ENCODE measurements around the gene SLC1A1. TPM values are rescaled to one million over a fixed set of nuclear protein-coding genes. Genes with fewer than 3 reads are reported as not detected.

The SLC1A1 gene
- total RNA-seq, 8 experiments from 2014 or later = 0.10 to 13.7 (median 8.2) TPM

DNA sequence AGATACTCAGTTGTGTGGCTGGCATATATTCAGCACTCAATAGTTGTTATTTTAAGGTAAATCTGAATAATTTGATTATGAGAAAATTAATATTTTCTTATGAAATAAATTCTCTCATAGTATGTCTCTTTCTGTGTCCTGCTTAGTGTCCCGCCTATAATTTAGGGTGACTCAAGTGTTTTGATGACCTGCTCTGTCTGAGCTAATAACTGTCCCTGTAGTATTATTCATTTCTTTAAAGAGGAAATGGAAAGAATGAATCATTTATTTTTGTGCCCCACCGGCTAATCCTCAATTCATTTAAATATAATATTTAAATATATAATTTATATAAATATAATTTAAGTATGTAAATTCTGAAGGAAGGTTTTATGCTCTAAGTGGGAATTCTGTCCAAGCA is 4.1 kb downstream of the SLC1A1 start:
- Histone ChIP-seq H3K4me1 (replicated peaks in 1 of 2) (peaks cover 0 to 2% of the 10 kb centered on the region in 2 donors), H3K4me3 (no peak overlapping the region), H3K27ac (no peak overlapping the region)
- 0 to 100% (median 59%) methylated on average over 1 to 2 of the region's 2 CpGs; no CpG with 5 or more reads in 2 of the 10 experiments for WGBS, 10 experiments
- in situ Hi-C loops (cut with MboI; ENCODE audit: low pct_unique_long_range_greater_than_20kb in 2 of 9, low sequenced_read_pairs in 9 of 9, unreplicated experiment in 9 of 9) = no loop called here
- ATAC-seq (replicated peaks in 6 of 8) = no peak

DNA sequence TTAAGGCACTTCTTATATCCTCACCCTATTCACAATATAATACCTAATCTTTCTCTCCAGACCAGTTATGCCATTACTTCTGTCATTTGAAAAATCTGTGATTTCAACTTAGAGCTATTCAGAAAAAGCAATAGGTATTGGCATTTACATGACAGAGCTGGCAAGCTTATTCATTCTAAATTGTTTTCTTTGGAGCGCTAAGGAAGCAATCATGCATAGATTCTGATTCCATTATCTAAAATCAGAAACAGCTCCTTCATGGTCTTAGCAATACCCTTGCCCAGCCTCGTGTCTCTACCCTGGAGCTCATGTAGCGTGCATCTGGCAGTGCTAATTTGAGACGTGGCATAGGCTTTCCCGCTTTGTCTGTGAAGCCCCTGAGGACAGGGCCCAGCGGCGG is 4.5 kb downstream of the SLC1A1 start:
- 50 to 100% (median 90%) methylated on average over 1 to 5 of the region's 7 CpGs; no CpG with 5 or more reads in 3 of the 10 experiments for WGBS, 10 experiments
- H3K4me1 ChIP-seq (replicated peaks in 1 of 2) = no peaks in the 10 kb centered on the region
- in situ Hi-C loops (cut with MboI; ENCODE audit: low pct_unique_long_range_greater_than_20kb in 2 of 9, low sequenced_read_pairs in 9 of 9, unreplicated experiment in 9 of 9) = no loop called here
- ATAC-seq (replicated peaks in 6 of 8) = no peak
- no peak overlapping the region for H3K4me3 ChIP-seq
- H3K27ac ChIP-seq = no peak overlapping the region

DNA sequence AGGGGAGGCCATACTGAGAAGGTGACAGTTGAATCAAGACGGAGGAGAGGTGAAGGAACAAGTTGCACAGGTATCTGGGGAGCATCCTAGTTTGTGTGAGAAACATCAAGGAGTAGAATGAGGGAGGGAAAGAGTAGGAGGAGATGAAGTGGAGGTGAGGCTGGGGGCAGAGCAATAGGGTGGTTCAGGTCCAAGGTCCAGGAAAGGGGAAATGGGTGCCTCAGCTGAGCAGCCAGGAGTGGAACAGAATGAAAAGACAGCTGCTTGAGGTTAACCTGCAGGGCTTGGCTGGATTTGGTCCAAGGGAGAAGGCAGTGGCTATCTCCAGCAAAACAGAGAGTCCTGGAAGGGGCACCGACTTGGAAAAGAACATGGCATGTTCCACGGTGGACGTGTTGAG is 5.3 kb downstream of the SLC1A1 start:
- WGBS, 10 experiments = 10 to 100% (median 83%) methylated on average over 1 to 4 of the region's 4 CpGs; no CpG with 5 or more reads in 2 of the 10 experiments
- ATAC-seq (replicated peaks in 6 of 8) = no peak
- in situ Hi-C loops (cut with MboI; ENCODE audit: low pct_unique_long_range_greater_than_20kb in 2 of 9, low sequenced_read_pairs in 9 of 9, unreplicated experiment in 9 of 9) = no loop called here
- no peak overlapping the region for H3K27ac ChIP-seq
- H3K4me3 ChIP-seq = no peak overlapping the region
- no peaks in the 10 kb centered on the region for H3K4me1 ChIP-seq (replicated peaks in 1 of 2)

DNA sequence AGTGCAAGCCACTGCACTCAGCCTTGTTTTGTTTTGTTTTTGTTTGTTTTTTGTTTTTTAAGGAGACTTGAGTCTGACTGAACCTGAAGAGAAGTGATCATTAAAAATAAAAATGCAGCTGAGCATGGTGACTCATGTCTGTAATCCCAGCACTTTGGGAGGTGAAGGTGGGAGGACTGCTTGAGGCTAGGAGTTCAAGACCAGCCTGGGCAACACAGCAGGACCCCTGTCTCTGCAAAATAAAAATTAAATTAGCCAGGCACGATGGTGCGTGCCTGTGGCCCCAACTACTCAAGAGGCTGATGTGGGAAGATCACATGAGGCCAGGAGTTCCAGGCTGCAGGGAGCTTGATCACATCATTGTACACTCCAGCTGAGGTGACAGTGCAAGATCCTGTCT is 6.2 kb downstream of the SLC1A1 start:
- 74 to 100% (median 100%) methylated on average over 1 to 2 of the region's 2 CpGs; no CpG with 5 or more reads in 4 of the 10 experiments for WGBS, 10 experiments
- no peaks in the 10 kb centered on the region for H3K4me1 ChIP-seq (replicated peaks in 1 of 2)

DNA sequence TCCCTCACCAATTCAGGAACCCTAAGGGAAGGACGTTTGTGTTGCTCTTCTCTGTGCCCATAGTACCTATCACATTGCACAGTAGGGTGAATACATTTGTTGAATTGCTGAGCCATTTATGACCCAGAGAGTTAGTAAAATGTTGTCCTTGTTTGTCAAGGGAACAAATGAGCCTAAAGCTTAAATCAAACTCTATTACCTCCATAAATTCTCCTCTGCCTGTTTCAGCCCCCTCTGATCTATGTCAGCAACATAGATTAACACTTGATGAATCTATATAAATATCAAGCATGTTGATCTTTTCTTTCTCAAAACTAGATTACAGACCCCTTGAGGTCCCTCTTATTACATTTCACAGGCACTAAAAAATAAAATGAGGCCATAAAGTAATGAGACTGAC is 7.1 kb downstream of the SLC1A1 start:
- in situ Hi-C loops (cut with MboI; ENCODE audit: low pct_unique_long_range_greater_than_20kb in 2 of 9, low sequenced_read_pairs in 9 of 9, unreplicated experiment in 9 of 9) = no loop called here

More for the DNA sequence above, 6.2 kb downstream of the SLC1A1 start:
- ATAC-seq (replicated peaks in 6 of 8) = no peak
- H3K4me3 ChIP-seq = no peak overlapping the region
- no peak overlapping the region for H3K27ac ChIP-seq
- in situ Hi-C loops (cut with MboI; ENCODE audit: low pct_unique_long_range_greater_than_20kb in 2 of 9, low sequenced_read_pairs in 9 of 9, unreplicated experiment in 9 of 9) = no loop called here

DNA sequence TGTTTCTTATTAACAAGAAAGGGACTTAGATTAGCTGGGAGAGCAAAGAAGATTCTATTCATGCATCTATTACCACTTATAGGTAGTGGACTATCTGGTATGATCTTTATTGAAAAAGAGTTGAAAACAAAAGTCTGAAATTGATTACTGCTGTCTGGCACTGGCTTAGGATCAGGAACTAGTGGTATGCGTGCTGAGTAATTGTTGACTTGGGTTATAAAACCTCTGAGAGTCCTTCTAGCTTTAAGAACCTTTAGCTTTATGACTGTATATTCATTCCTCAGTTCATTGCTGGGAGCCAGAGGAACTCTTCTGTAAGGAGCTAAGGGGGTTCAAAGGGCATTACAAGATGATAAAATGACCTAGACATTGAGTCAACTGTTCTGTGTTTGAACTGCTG is 7.6 kb downstream of the SLC1A1 start:
- in situ Hi-C loops (cut with MboI; ENCODE audit: low pct_unique_long_range_greater_than_20kb in 2 of 9, low sequenced_read_pairs in 9 of 9, unreplicated experiment in 9 of 9) = no loop called here
- 0 to 100% (median 50%) methylated on average over 1 of the region's 1 CpG; no CpG with 5 or more reads in 3 of the 10 experiments for WGBS, 10 experiments
- H3K27ac ChIP-seq = no peak overlapping the region
- H3K4me3 ChIP-seq = no peak overlapping the region
- H3K4me1 ChIP-seq (replicated peaks in 1 of 2) = no peaks in the 10 kb centered on the region
- ATAC-seq (replicated peaks in 6 of 8) = no peak

More for the DNA sequence above, 7.1 kb downstream of the SLC1A1 start:
- Histone ChIP-seq H3K27ac (no peak overlapping the region), H3K4me1 (replicated peaks in 1 of 2) (no peaks in the 10 kb centered on the region), H3K4me3 (no peak overlapping the region)
- 0 to 56% (median 17%) methylated on average over 1 of the region's 1 CpG; no CpG with 5 or more reads in 5 of the 10 experiments for WGBS, 10 experiments
- ATAC-seq (replicated peaks in 6 of 8) = no peak

DNA sequence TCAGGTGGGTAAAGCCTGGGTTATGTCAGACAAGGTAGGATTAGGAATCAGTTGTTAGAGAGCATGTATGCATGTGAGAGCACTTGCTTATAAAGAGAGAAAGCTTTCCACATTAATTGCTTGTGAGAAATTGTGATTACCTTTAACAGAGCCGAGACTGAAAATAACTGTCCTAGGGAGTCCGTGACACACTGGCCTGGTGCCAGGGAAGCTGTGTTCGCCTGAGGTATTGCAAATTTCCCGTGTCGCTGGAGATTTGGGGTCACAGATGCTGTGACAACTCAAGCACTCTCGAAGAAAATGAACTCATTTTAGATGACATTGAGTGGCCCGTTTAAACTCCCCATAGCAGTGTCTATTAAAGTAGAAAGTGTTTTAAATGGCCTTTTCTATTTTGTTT is 9.6 kb downstream of the SLC1A1 start:
- Histone ChIP-seq H3K4me1 (replicated peaks in 1 of 2) (no peaks in the 10 kb centered on the region), H3K4me3 (no peak overlapping the region), H3K27ac (no peak overlapping the region)
- ATAC-seq (replicated peaks in 6 of 8) = no peak
- WGBS, 10 experiments = 56 to 91% (median 78%) methylated on average over 1 to 7 of the region's 7 CpGs; no CpG with 5 or more reads in 2 of the 10 experiments
- in situ Hi-C loops (cut with MboI; ENCODE audit: low pct_unique_long_range_greater_than_20kb in 2 of 9, low sequenced_read_pairs in 9 of 9, unreplicated experiment in 9 of 9) = no loop called here

DNA sequence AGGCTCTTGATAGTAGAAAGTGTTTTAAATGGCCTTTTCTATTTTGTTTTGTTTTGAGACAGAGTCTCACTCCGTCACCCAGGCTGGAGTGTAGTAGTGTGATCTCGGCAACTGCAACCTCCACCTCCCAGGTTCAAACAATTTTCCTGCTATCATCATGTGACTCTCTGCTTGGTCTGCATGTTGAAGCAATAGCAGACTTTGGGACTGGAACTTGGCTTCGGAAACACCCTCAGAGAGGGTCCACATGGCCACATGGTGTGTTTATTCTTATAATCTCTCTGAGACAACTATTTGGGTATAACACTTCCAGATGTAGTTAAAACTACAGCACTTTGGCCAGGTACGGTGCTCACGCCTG is 10.9 kb downstream of the SLC1A1 start:
- in situ Hi-C loops (cut with MboI; ENCODE audit: low pct_unique_long_range_greater_than_20kb in 2 of 9, low sequenced_read_pairs in 9 of 9, unreplicated experiment in 9 of 9) = no loop called here
- Histone ChIP-seq H3K4me3 (no peak overlapping the region), H3K27ac (no peak overlapping the region), H3K4me1 (replicated peaks in 1 of 2) (no peaks in the 10 kb centered on the region)
- no peak for ATAC-seq (replicated peaks in 6 of 8)
- WGBS, 10 experiments = 52 to 100% (median 93%) methylated on average over 1 to 3 of the region's 5 CpGs; no CpG with 5 or more reads in 3 of the 10 experiments

DNA sequence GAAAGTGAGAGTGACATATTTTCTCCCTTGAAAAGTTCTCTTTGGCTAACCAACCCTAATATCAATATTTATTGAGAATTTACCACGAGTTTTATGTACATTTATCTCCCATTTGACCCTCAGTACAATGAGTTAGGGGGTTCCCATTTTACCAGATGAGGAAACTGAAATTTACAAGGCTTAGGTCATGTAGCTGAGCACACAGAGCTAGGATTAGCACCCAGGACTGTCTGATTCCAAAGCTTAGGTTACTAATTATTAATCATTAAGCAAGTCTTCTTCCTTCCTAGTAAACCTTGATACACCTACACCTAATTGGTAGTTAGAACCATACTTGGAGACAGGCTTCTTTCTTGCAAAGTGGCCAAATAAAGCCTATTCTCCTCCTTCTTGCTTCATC is 12.2 kb downstream of the SLC1A1 start:
- H3K4me1 ChIP-seq (replicated peaks in 1 of 2) = no peaks in the 10 kb centered on the region
- 0 to 73% (median 43%) methylated on average over 1 of the region's 1 CpG; no CpG with 5 or more reads in 5 of the 10 experiments for WGBS, 10 experiments
- no peak for ATAC-seq (replicated peaks in 6 of 8)
- no peak overlapping the region for H3K27ac ChIP-seq
- H3K4me3 ChIP-seq = no peak overlapping the region
- in situ Hi-C loops (cut with MboI; ENCODE audit: low pct_unique_long_range_greater_than_20kb in 2 of 9, low sequenced_read_pairs in 9 of 9, unreplicated experiment in 9 of 9) = no loop called here

DNA sequence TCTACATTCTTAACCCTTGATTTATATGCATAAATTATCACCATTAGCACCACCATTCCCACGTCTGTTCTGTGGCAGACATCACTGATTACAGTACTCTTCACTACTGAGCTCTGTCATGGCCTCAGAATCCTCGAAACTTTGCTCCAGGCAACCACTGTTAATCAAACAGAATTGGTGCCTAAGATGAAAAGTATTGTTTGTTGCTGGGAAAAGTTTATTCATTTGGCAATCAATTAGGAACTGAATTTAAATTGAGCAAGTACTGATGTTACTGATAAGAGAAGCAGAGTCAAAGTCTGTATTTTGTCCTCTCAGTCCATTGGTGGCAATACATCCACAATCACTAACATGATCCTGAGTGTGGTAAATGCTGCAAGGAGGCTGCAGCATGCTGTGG is 12.8 kb downstream of the SLC1A1 start:
- Histone ChIP-seq H3K27ac (no peak overlapping the region), H3K4me3 (no peak overlapping the region), H3K4me1 (replicated peaks in 1 of 2) (no peaks in the 10 kb centered on the region)
- in situ Hi-C loops (cut with MboI; ENCODE audit: low pct_unique_long_range_greater_than_20kb in 2 of 9, low sequenced_read_pairs in 9 of 9, unreplicated experiment in 9 of 9) = no loop called here
- WGBS, 10 experiments = 30 to 90% (median 66%) methylated on average over 1 to 2 of the region's 2 CpGs; no CpG with 5 or more reads in 4 of the 10 experiments
- ATAC-seq (replicated peaks in 6 of 8) = no peak

DNA sequence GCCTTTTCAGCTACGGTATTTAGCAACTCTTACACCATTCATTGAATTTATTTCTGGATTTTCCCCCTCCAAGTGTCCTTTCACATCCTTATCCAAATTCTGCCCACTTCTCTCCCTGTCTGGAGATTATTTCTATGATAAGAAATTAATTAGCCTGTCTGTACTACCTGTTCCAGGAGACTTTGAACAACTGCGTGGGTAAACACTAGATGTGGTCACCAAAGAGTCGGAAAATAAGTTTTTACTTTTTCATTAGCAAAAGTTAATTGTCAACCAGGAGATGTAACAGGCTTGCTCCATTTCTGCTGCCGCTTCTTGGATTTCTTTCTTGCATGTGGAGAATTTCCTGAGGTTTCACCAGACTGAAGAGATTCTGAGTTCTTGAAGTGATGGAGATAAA is 14.0 kb downstream of the SLC1A1 start:
- ATAC-seq (replicated peaks in 6 of 8) = no peak
- in situ Hi-C loops (cut with MboI; ENCODE audit: low pct_unique_long_range_greater_than_20kb in 2 of 9, low sequenced_read_pairs in 9 of 9, unreplicated experiment in 9 of 9) = no loop called here
- 27 to 100% (median 96%) methylated on average over 1 to 4 of the region's 4 CpGs; no CpG with 5 or more reads in 1 of the 10 experiments for WGBS, 10 experiments
- Histone ChIP-seq H3K27ac (no peak overlapping the region), H3K4me3 (no peak overlapping the region), H3K4me1 (replicated peaks in 1 of 2) (no peaks in the 10 kb centered on the region)

DNA sequence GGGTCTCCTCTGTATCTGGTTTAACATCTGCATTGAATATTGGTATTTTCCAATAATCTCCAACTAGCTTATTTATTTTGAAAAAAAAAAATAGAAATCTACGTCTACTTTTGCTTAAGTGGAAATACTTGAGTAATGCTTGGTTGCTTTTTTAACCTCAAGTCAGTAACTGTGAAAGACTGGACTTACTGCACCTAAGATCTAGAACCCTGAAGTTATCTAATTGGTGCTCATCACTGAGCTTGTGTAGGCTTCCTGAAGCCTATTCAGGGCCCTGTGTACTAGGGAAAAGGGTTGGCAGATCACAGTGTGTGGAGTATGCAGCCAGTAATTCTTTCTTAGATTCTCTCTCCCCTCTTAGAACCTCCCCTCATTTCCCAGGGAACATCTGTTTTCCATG is 16.2 kb downstream of the SLC1A1 start:
- Histone ChIP-seq H3K27ac (no peak overlapping the region), H3K4me3 (no peak overlapping the region), H3K4me1 (replicated peaks in 1 of 2) (no peaks in the 10 kb centered on the region)
- ATAC-seq (replicated peaks in 6 of 8) = no peak
- WGBS, 10 experiments = 43 to 100% (median 90%) methylated on average over 1 of the region's 1 CpG; no CpG with 5 or more reads in 3 of the 10 experiments
- in situ Hi-C loops (cut with MboI; ENCODE audit: low pct_unique_long_range_greater_than_20kb in 2 of 9, low sequenced_read_pairs in 9 of 9, unreplicated experiment in 9 of 9) = no loop called here

DNA sequence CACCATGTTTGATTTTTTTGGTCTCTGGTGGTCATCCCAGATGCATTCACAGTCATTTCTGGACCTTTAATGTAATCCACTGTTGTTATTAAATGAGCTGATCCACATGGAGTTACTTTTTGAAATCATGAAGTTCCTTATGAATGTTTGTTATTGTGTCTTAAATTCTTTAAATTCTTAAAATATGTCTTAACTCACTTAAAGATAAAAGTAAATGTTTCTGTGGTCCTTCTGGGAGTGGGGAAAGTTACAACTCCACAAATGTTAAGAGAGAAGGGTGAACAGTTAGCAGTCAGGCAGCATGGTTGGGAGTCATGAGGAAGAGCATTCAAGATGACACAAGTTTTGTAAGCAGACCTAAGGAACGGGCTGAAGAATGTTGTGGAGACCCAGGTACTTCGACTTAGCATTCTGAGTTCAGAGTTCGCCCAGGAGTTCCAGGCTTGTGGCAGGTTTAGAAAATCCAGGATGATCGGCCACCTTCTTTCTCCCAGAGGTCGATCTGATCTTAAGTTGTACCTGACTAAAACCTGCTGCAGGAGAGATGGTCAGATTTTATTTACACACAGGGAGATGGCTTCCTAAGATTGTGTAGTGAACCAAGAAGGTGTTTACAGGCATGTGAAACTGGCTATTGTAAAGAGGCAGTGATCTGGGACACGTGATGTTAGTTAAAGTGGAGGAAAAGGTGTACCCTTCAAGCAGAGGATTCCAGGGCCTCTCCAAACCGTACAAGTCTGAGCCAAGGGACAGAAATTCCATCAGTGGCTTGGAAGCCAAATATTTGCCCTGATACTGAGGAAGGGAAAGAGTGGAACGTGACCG is 17.2 kb downstream of the SLC1A1 start:
- H3K27ac ChIP-seq = no peak overlapping the region
- 30 to 100% (median 77%) methylated on average over 2 to 8 of the region's 9 CpGs; no CpG with 5 or more reads in 1 of the 10 experiments for WGBS, 10 experiments
- no peaks in the 10 kb centered on the region for H3K4me1 ChIP-seq (replicated peaks in 1 of 2)
- in situ Hi-C loops (cut with MboI; ENCODE audit: low pct_unique_long_range_greater_than_20kb in 2 of 9, low sequenced_read_pairs in 9 of 9, unreplicated experiment in 9 of 9) = no loop called here
- no peak overlapping the region for H3K4me3 ChIP-seq
- ATAC-seq (replicated peaks in 6 of 8) = no peak
